PC-3 (cell line): ENCODE results near the gene ESPNL. TPM values are rescaled to one million over a fixed set of nuclear protein-coding genes. Genes with fewer than 3 reads are reported as not detected.

Experiments
- ATAC-seq: fragments of 200-7000 bp; cut with Tn5 transposase; 2 replicates; pipeline ENCODE4 v1.9.1; 2020; ENCODE audit warnings: mild to moderate bottlenecking, moderate library complexity
- BruUV-seq: library from RNA; stranded (reverse); fragments of 400-500 nt; replicated peaks from 2 replicates; lab custom pipeline; 2021; lab: Mats Ljungman, UMichigan
- CTCF ChIA-PET: fragments of 300-600 bp; sonication (Branson Sonifier 250); formaldehyde crosslinking; loops from one replicate; lab custom pipeline; 2022; ENCODE audit warnings: antibody characterized with exemption; lab: Charles Lee
- POLR2A ChIA-PET: fragments of 300-600 bp; sonication (Branson Sonifier 250); formaldehyde crosslinking; loops from one replicate; lab custom pipeline; 2022; ENCODE audit warnings: antibody characterized with exemption; ENCODE audit not compliant: unreplicated experiment; lab: Charles Lee
- DNase-seq: peaks from one replicate; pipeline ENCODE4 v3.0.0-alpha.2; 2015
- H2AFZ ChIP-seq: fragments of 300-600 bp; sonication (generic); 2 replicates; pipeline ENCODE4 v1.6.0; 2016; ENCODE audit warnings: antibody characterized with exemption, low read length
- H3F3A ChIP-seq: fragments of 300-600 bp; sonication (generic); one replicate; pipeline ENCODE4 v1.6.0; 2017; ENCODE audit warnings: antibody characterized with exemption, low read length, control low read depth, mild to moderate bottlenecking; ENCODE audit not compliant: unreplicated experiment
- H3K27ac ChIP-seq: fragments of 300-600 bp; sonication (generic); 2 replicates; pipeline ENCODE4 v1.5.1; 2016; ENCODE audit warnings: mild to moderate bottlenecking, low read length
- H3K27me3 ChIP-seq: fragments of 300-600 bp; sonication (generic); 2 replicates; pipeline ENCODE4 v1.6.1; 2016; ENCODE audit warnings: low read length, mixed read lengths
- H3K36me3 ChIP-seq: fragments of 300-600 bp; sonication (generic); 2 replicates; pipeline ENCODE4 v1.6.1; 2016; ENCODE audit warnings: low read depth, mixed run types, low read length, mixed read lengths
- H3K4me1 ChIP-seq: fragments of 300-600 bp; sonication (generic); 2 replicates; pipeline ENCODE4 v1.5.1; 2016; ENCODE audit warnings: low read length; ENCODE audit not compliant: insufficient read depth
- H3K4me2 ChIP-seq: fragments of 300-600 bp; sonication (generic); 2 replicates; pipeline ENCODE4 v1.6.0; 2016; ENCODE audit warnings: low read length
- H3K4me3 ChIP-seq: fragments of 300-600 bp; sonication (generic); 2 replicates; pipeline ENCODE4 v1.5.1; 2016; ENCODE audit warnings: mild to moderate bottlenecking, low read length, mixed read lengths
- H3K79me2 ChIP-seq: fragments of 300-600 bp; sonication (generic); 2 replicates; pipeline ENCODE4 v1.6.1; 2017; ENCODE audit warnings: low read length, mixed read lengths
- H3K9ac ChIP-seq: fragments of 300-600 bp; sonication (generic); 2 replicates; pipeline ENCODE4 v1.6.0; 2016; ENCODE audit warnings: mild to moderate bottlenecking, low read length
- H3K9me2 ChIP-seq: fragments of 300-600 bp; sonication (generic); replicated peaks from 2 replicates; pipeline ENCODE4 v1.6.1; 2016; ENCODE audit warnings: mixed run types, low read length, mixed read lengths
- H3K9me3 ChIP-seq: fragments of 300-600 bp; sonication (generic); 2 replicates; pipeline ENCODE4 v1.6.1; 2016; ENCODE audit warnings: low read length, mixed read lengths
- H4K20me1 ChIP-seq: fragments of 300-600 bp; sonication (generic); 2 replicates; pipeline ENCODE4 v1.6.1; 2016; ENCODE audit warnings: low read length, mixed read lengths
- CTCF ChIP-seq: fragments of 300-600 bp; sonication (generic); conservative IDR thresholded peaks from 2 replicates; pipeline ENCODE4 v1.5.1; 2017; ENCODE audit warnings: antibody characterized with exemption, low read depth, mild to moderate bottlenecking, low read length
- EZH2 ChIP-seq: fragments of 300-600 bp; sonication (generic); IDR thresholded peaks from one replicate; pipeline ENCODE4 v1.6.1; 2017; ENCODE audit warnings: antibody characterized with exemption, mild to moderate bottlenecking, low read length; ENCODE audit not compliant: unreplicated experiment
- EZH2phosphoT487 ChIP-seq: fragments of 300-600 bp; sonication (generic); IDR thresholded peaks from 2 replicates; pipeline ENCODE4 v1.6.1; 2018; ENCODE audit warnings: mild to moderate bottlenecking, antibody characterized with exemption, low read length, borderline replicate concordance
- intact Hi-C: fragments of 100-400 bp; cut with micrococcal nuclease; formaldehyde crosslinking; loops from 2 replicates; pipeline ENCODE4 v1.9.0; 2023
- total RNA-seq: library from RNA; depleted of rRNA; stranded (reverse); fragments of >200 nt; gene quantifications from 2 replicates; pipeline ENCODE4 v1.2.3, GENCODE V29; 2014

The ESPNL gene
- total RNA-seq, 1 experiment from 2014 or later, result not detected

- no peaks in the 10 kb centered on the region for H4K20me1 ChIP-seq
- DNase-seq, result no peak
- intact Hi-C loops, result no loop called here
- H3K9me2 ChIP-seq, result no peaks in the 10 kb centered on the region
- no peaks in the 10 kb centered on the region for H3K79me2 ChIP-seq
- H3K4me1 ChIP-seq, result peaks cover 15% of the 10 kb centered on the region
- CTCF ChIA-PET, result no interaction called here
- H3K27ac ChIP-seq, result no peak overlapping the region
- TF ChIP-seq EZH2 (no peak), CTCF (no peak), EZH2phosphoT487 (no peak)
- no peaks in the 10 kb centered on the region for H3F3A ChIP-seq
- no peak overlapping the region for H3K4me3 ChIP-seq
- POLR2A ChIA-PET, result no interaction called here
- no peaks in the 10 kb centered on the region for H3K9me3 ChIP-seq
- H3K27me3 ChIP-seq, result no peaks in the 10 kb centered on the region
- H3K36me3 ChIP-seq, result peaks cover 38% of the 10 kb centered on the region
- no peak overlapping the region for H3K4me2 ChIP-seq
- H3K9ac ChIP-seq, result no peak overlapping the region
- H2AFZ ChIP-seq, result no peak overlapping the region
- BruUV-seq, result no TSS peak
- ATAC-seq, result no peak
These were observed 74.2 kb downstream of the ESPNL start for GRCh38 chr2:238174291-238174690.

GRCh38 chr2:238174701-238175100 lies 74.6 kb downstream of the ESPNL start:
- Histone ChIP-seq H3K4me2 (no peak overlapping the region), H3K9me3 (no peaks in the 10 kb centered on the region), H3K27me3 (no peaks in the 10 kb centered on the region), H3F3A (no peaks in the 10 kb centered on the region), H3K9ac (no peak overlapping the region), H3K4me1 (peaks cover 11% of the 10 kb centered on the region), H3K36me3 (peaks cover 42% of the 10 kb centered on the region), H2AFZ (no peak overlapping the region), H3K79me2 (no peaks in the 10 kb centered on the region), H4K20me1 (no peaks in the 10 kb centered on the region), H3K4me3 (no peak overlapping the region), H3K9me2 (no peaks in the 10 kb centered on the region), H3K27ac (no peak overlapping the region)
- intact Hi-C loops, result no loop called here
- TF ChIP-seq CTCF (no peak), EZH2 (no peak), EZH2phosphoT487 (no peak)
- BruUV-seq, result no TSS peak
- ChIA-PET CTCF (no interaction called here), POLR2A (no interaction called here)
- DNase-seq, result no peak
- ATAC-seq, result no peak

GRCh38 chr2:238176613-238177012 lies 76.5 kb downstream of the ESPNL start:
- POLR2A ChIA-PET, result no interaction called here
- no TSS peak for BruUV-seq
- H3K9ac ChIP-seq, result no peak overlapping the region
- H3F3A ChIP-seq, result no peaks in the 10 kb centered on the region
- no peaks in the 10 kb centered on the region for H3K4me1 ChIP-seq
- no peak overlapping the region for H2AFZ ChIP-seq
- intact Hi-C loops, result no loop called here
- TF ChIP-seq EZH2 (no peak), CTCF (no peak), EZH2phosphoT487 (no peak)
- H3K4me3 ChIP-seq, result no peak overlapping the region
- H4K20me1 ChIP-seq, result no peaks in the 10 kb centered on the region
- DNase-seq (no peak), ATAC-seq (no peak)
- H3K27me3 ChIP-seq, result no peaks in the 10 kb centered on the region
- CTCF ChIA-PET, result no interaction called here
- no peaks in the 10 kb centered on the region for H3K9me2 ChIP-seq
- no peak overlapping the region for H3K4me2 ChIP-seq
- H3K36me3 ChIP-seq, result peaks cover 50% of the 10 kb centered on the region
- no peaks in the 10 kb centered on the region for H3K9me3 ChIP-seq
- no peaks in the 10 kb centered on the region for H3K79me2 ChIP-seq
- no peak overlapping the region for H3K27ac ChIP-seq
